ENCODE data around the gene WDTC1.

- TF ChIP-seq CTCF (IDR thresholded peaks at IDR 0.05) = no peak
- no peak for TF ChIP-seq POLR2A (IDR thresholded peaks at IDR 0.05; ENCODE audit: low read depth)
- no peak for TF ChIP-seq EP300 (IDR thresholded peaks at IDR 0.05)
Measured at GRCh38 chr1:27306071-27306470, 71.6 kb downstream of the WDTC1 start.

Data from esophagus muscularis mucosa (tissue), 4 donors.